ENCODE measurements around the gene TNFSF15. TPM values are rescaled to one million over a fixed set of nuclear protein-coding genes. Genes with fewer than 3 reads are reported as not detected.

Gene TNFSF15
- total RNA-seq, 1 experiment from 2014 or later, result not detected

GRCh38 chr9:114845373-114845772, 39.5 kb upstream of the TNFSF15 start:
- RAD21 ChIA-PET (ENCODE audit: low non-redundant PET in 1 of 2, low total read pairs in 2 of 2, uncharacterized antibody in 2 of 2, unreplicated experiment in 2 of 2), result no interaction called here
- Histone ChIP-seq H3K79me2 (ENCODE audit: insufficient read depth, low read length) (no peaks in the 10 kb centered on the region), H3K4me3 (replicated peaks in 1 of 2; ENCODE audit: low read depth in 1 of 2, low read length in 2 of 2) (no peak overlapping the region), H2AFZ (ENCODE audit: low read depth, low read length, poor library complexity, severe bottlenecking) (no peak overlapping the region), H3K4me2 (ENCODE audit: low read length) (no peak overlapping the region), H3K9me3 (ENCODE audit: control insufficient read depth in 1 of 2, insufficient read depth in 1 of 2, low read depth in 1 of 2, low read length in 2 of 2) (no peaks in the 10 kb centered on the region), H3K9ac (ENCODE audit: low read length) (no peak overlapping the region), H3K36me3 (ENCODE audit: control insufficient read depth in 1 of 2, insufficient read depth in 2 of 2, low read length in 2 of 2) (no peaks in the 10 kb centered on the region), H3K9me2 (ENCODE audit: insufficient read depth) (no peaks in the 10 kb centered on the region), H3K4me1 (ENCODE audit: control insufficient read depth in 1 of 2, insufficient read depth in 2 of 2, low read length in 2 of 2) (no peaks in the 10 kb centered on the region), H3K27me3 (ENCODE audit: insufficient read depth, low read length) (peaks cover 4% of the 10 kb centered on the region; the same call in 1 of the 2 replicates), H4K20me1 (ENCODE audit: insufficient read depth) (no peaks in the 10 kb centered on the region), H3K27ac (ENCODE audit: low read depth, low read length) (no peak overlapping the region)
- ATAC-seq (no peak), DNase-seq (ENCODE audit: low read depth, low spot score) (no peak)
- no peak for TF ChIP-seq ZFX (IDR thresholded peaks at IDR 0.05)
- no peak for TF ChIP-seq TCF7L2 (IDR thresholded peaks at IDR 0.05; ENCODE audit: borderline replicate concordance, extremely low read depth, insufficient read depth, insufficient read length)
- TF ChIP-seq FOSL1 (IDR thresholded peaks at IDR 0.05; ENCODE audit: low read depth), result no peak
- TF ChIP-seq JUND (IDR thresholded peaks at IDR 0.05), result no peak
- no peak for TF ChIP-seq POLR2AphosphoS5 (IDR thresholded peaks at IDR 0.05; ENCODE audit: low read depth, low read length)
- TF ChIP-seq ATF3 (IDR thresholded peaks at IDR 0.05), result no peak
- TF ChIP-seq, protein P1, sequence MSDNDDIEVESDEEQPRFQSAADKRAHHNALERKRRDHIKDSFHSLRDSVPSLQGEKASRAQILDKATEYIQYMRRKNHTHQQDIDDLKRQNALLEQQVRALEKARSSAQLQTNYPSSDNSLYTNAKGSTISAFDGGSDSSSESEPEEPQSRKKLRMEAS (IDR thresholded peaks at IDR 0.05), result no peak
- TF ChIP-seq ZNF274 (IDR thresholded peaks at IDR 0.05; ENCODE audit: low read depth, low read length), result no peak
- TF ChIP-seq EZH2phosphoT487 (IDR thresholded peaks at IDR 0.05; ENCODE audit: borderline replicate concordance), result no peak
- no peak for TF ChIP-seq EGR1 (IDR thresholded peaks at IDR 0.05; ENCODE audit: low read depth)
- TF ChIP-seq POLR2A (IDR thresholded peaks at IDR 0.05; ENCODE audit: borderline replicate concordance, extremely low read depth, insufficient read depth, insufficient read length), result no peak
- TF ChIP-seq SRF (IDR thresholded peaks at IDR 0.05; ENCODE audit: low read depth), result no peak
- TF ChIP-seq, protein P2, sequence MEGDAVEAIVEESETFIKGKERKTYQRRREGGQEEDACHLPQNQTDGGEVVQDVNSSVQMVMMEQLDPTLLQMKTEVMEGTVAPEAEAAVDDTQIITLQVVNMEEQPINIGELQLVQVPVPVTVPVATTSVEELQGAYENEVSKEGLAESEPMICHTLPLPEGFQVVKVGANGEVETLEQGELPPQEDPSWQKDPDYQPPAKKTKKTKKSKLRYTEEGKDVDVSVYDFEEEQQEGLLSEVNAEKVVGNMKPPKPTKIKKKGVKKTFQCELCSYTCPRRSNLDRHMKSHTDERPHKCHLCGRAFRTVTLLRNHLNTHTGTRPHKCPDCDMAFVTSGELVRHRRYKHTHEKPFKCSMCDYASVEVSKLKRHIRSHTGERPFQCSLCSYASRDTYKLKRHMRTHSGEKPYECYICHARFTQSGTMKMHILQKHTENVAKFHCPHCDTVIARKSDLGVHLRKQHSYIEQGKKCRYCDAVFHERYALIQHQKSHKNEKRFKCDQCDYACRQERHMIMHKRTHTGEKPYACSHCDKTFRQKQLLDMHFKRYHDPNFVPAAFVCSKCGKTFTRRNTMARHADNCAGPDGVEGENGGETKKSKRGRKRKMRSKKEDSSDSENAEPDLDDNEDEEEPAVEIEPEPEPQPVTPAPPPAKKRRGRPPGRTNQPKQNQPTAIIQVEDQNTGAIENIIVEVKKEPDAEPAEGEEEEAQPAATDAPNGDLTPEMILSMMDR (IDR thresholded peaks at IDR 0.05 in 2 of 3, conservative IDR thresholded peaks at IDR 0.05 in 1 of 3; ENCODE audit: borderline replicate concordance in 1 of 3, insufficient read depth in 1 of 3, low read depth in 2 of 3, low read length in 2 of 3), result no peak
- TF ChIP-seq ELF1 (IDR thresholded peaks at IDR 0.05; ENCODE audit: borderline replicate concordance, low read depth), result no peak
- TF ChIP-seq RAD21 (IDR thresholded peaks at IDR 0.05; ENCODE audit: low read depth), result no peak
- intact Hi-C loops (cut with micrococcal nuclease), result no loop called here
- BruUV-seq (replicated peaks), result no TSS peak
- CTCF ChIA-PET, result no interaction called here
- POLR2A ChIA-PET, result no interaction called here
